22Rv1 (cell line): ENCODE data around the gene NUP85.

Source experiments
- CTCF ChIP-seq: fragments of 450-650 bp; IDR thresholded peaks from 2 replicates; pipeline ENCODE4 v1.5.1; 2017; ENCODE audit warnings: mild to moderate bottlenecking
- ZFX ChIP-seq: fragments of 450-650 bp; IDR thresholded peaks from 2 replicates; pipeline ENCODE4 v1.6.1; 2017; ENCODE audit warnings: antibody characterized with exemption, borderline replicate concordance

DNA sequence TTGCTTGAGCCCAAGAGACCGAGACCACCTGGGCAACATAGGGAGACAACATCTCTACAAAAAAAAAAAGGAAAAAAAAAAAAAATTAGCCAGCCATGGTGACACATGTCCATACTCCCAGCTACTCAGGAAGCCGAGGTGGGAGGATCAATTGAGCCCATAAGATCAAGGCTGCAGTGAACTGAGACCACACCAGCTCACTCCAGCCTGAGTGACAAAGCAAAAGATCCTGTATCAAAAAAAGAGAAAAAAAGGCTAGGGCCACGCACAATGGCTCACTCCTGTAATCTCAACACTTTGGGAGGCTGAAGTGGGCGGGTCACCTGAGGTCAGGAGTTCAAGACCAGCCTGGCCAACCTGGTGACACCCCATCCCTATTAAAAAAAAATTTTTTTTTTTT, 36.5 kb upstream of the NUP85 start:
- no peak for TF ChIP-seq CTCF
- no peak for TF ChIP-seq ZFX
